Stimulated activated naive CD8-positive, alpha-beta T cell treated with anti-CD3 and anti-CD28 coated beads, Interleukin-15, amount 100 ng/mL, for 72 hours (primary cell): ENCODE results near the gene TRAF3.

Experiments
- ATAC-seq: fragments of 150-1000 bp; cut with Tn5 transposase; 2 replicates; pipeline ENCODE4 v1.10.0; 2021; ENCODE audit warnings: mild to moderate bottlenecking, moderate library complexity
- DNase-seq, 2 donors: peaks; one replicate each; pipeline ENCODE4 v3.0.0; 2021 to 2022
- H3K27ac Mint-ChIP-seq, 2 donors: one replicate each; pipeline ENCODE4 v1.8.0; 2022; ENCODE audit warnings: mild to moderate bottlenecking in 2 of 2, mixed read lengths in 2 of 2, moderate library complexity in 2 of 2
- H3K27me3 Mint-ChIP-seq: one replicate; pipeline ENCODE4 v1.8.0; 2022; ENCODE audit warnings: mixed read lengths
- H3K4me1 Mint-ChIP-seq: one replicate; pipeline ENCODE4 v1.8.0; 2022; ENCODE audit warnings: mild to moderate bottlenecking, mixed read lengths
- H3K4me3 Mint-ChIP-seq, 2 donors: one replicate each; pipeline ENCODE4 v1.8.0; 2022; ENCODE audit warnings: mild to moderate bottlenecking in 2 of 2, mixed read lengths in 2 of 2, moderate library complexity in 1 of 2
- H3K9me3 Mint-ChIP-seq, 2 donors: one replicate each; pipeline ENCODE4 v1.8.0; 2022; ENCODE audit warnings: mixed read lengths in 2 of 2

Gene TRAF3, protein sequence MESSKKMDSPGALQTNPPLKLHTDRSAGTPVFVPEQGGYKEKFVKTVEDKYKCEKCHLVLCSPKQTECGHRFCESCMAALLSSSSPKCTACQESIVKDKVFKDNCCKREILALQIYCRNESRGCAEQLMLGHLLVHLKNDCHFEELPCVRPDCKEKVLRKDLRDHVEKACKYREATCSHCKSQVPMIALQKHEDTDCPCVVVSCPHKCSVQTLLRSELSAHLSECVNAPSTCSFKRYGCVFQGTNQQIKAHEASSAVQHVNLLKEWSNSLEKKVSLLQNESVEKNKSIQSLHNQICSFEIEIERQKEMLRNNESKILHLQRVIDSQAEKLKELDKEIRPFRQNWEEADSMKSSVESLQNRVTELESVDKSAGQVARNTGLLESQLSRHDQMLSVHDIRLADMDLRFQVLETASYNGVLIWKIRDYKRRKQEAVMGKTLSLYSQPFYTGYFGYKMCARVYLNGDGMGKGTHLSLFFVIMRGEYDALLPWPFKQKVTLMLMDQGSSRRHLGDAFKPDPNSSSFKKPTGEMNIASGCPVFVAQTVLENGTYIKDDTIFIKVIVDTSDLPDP

DNA sequence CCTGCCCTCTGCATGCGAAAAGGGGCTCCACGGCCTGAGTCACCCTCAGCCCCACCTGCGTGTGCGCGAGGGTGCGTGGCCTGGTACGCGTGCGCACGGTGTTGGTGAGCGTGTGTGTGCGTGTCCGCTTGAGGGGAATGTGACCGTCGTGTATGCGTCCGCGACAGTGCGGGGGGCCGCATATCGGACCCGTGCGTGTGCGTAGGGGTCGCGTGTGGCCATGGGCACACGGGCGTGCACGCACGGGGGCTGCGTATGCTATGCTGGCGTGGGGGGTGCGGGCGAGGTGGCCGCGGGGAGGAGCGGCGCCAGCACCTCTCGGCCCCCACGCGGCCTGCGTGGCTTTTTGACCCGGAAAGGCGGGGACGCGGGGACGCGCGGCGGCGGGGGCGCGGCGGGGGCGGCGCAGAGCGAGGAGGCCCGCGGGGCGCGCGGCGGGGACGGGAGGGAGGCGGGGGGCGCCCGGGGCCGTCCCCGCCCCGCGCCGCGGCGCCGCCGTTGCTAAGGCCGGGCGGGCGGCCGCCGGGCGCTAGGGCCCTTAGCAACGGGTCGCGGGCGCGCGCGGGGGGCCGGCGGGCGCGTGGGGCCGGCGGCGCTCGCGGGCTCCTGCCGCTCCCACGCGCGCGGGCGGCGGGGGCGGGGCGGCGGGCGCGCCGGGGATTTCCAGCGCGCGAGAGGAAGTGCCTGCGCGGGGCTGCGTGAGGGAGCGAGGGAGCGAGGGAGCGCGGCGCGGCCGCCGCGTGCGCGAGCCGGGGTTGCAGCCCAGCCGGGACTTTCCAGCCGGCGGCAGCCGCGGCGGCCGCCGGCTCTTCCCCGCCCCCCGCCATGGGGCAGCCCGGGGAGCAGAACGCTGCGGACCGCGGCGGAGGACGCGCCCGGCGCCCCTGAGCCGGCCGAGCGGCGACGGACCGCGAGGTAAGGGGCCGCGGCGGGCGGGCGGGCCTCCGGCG is at the start of gene TRAF3:
TSS of gene TRAF3 (plus strand) at position 689 of the 950 bp plus-strand sequence. CDS start 92,753 bp downstream, outside the sequence.
- peak; percentile 77 to 83 for DNase-seq

DNA sequence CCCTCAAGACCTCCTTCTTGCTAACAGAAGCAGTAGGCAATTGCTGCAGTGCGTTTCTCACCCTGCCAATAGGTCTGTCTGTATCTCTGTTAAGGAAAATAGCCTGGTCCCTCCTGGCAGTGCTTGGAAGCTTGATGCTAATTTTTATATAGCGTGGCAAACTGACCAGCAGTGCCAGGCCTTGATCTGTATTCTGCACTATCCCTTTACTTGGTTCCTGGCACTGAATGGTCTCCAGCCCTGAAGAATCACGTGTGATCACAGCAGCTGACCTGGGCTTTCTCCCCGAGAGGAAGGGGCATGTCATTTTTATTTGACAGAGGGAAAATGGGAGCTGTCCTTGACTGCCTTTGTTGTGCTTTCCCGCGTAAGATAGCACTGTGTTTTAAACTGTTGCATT is 48.7 kb upstream of the TRAF3 start:
- H3K27ac Mint-ChIP-seq: peak overlapping the region in 1 of 2 donors; percentile 77
- ATAC-seq: no peak
- H3K9me3 Mint-ChIP-seq: no peaks in the 10 kb centered on the region

More for the DNA sequence above, at the start of gene TRAF3:
- peak within 1 kb of the TSS; percentile 76 to 89 for H3K4me3 Mint-ChIP-seq
- no peaks in the 10 kb centered on the region for H3K9me3 Mint-ChIP-seq
- H3K4me1 Mint-ChIP-seq: peaks cover 56% of the 10 kb centered on the region
- no peaks in the 10 kb centered on the region for H3K27me3 Mint-ChIP-seq
- ATAC-seq: peak; percentile 79
- H3K27ac Mint-ChIP-seq: peak within 1 kb of the TSS; percentile 85 to 97

DNA sequence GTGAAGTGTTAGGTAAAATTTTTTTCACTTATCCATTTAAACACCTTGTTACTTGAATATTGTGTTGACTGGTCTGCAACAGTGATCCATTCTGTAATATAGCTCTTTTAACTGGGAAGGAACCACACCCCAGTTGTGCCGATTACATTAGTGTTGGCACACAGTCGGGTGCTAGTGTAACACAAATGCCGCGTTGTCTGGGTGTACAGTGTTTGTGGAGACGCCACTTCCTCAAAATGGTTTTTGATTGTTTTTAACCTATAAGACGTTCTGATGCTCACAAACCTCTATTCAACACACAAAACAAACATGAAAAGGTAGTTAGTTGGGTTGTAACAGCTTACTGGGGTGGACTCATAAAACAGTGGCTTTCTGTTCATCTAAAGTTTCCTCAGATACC is 48.0 kb upstream of the TRAF3 start:
- Mint-ChIP-seq H3K27me3 (no peaks in the 10 kb centered on the region), H3K27ac (no peak overlapping the region), H3K4me3 (no peak overlapping the region), H3K9me3 (no peaks in the 10 kb centered on the region), H3K4me1 (no peaks in the 10 kb centered on the region)
- DNase-seq: no peak
- no peak for ATAC-seq

More for the DNA sequence above, 48.7 kb upstream of the TRAF3 start:
- no peak for DNase-seq
- Mint-ChIP-seq H3K4me3 (no peak overlapping the region), H3K27me3 (no peaks in the 10 kb centered on the region), H3K4me1 (no peaks in the 10 kb centered on the region)

DNA sequence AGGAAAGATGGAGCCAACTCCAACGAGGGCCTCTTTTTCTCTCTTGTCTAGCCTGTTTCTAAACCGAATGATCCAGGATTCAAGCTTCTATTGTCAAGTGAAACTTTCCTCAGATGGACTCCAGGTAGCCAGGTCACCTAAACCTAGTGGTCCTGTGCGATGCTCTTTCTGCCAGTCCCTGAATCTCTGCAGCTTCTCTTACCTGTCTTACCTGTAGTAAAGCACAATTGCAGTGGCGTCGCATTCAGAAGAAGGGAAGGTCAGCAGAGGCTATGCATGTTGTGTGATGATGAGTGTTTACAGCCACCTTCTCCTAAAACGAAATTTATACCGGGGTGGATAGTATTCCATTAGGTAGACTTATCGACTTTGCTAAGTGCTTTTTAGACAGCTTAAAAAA is 47.4 kb upstream of the TRAF3 start:
- no peak for ATAC-seq
- Mint-ChIP-seq H3K9me3 (no peaks in the 10 kb centered on the region), H3K27ac (no peak overlapping the region), H3K4me3 (no peak overlapping the region), H3K27me3 (no peaks in the 10 kb centered on the region), H3K4me1 (no peaks in the 10 kb centered on the region)
- no peak for DNase-seq

DNA sequence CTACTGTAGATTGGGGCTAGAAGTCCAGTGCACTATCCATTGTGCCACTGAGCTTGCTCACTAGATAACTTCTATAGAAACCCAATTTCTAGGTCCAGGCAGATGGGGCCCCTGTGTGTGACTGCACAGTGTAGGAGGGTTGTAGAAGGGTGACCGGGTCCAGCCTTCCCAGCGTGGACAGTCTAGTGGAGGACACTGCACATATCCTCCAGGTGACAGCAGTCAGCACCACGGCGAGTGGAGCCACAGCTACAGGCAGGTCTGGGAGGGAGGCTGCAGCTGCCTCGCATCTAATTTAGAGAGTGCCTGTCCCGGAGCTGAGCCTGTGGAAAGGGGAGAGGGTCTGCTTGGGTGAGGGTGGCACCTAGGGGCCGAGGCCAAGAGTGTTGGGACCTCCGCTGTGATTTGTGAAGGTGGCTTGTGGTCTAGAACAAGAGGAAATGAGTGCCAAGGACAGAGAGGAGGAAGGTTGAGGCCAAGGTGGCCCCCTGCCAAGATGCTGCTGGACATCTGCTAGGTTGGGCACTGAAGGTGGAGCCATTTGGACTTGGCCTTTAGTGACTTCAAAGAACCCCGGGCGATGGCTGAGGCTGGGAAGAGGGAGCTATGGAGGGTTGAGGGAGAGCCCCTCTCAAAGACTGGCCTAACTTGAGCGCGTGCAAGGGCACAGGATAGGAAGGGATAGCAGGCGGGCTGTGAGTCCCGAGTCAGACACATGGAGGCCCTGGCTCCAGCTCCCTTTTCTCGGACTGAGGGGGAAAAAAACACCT is 46.0 kb upstream of the TRAF3 start:
- DNase-seq: no peak
- no peaks in the 10 kb centered on the region for H3K4me1 Mint-ChIP-seq

DNA sequence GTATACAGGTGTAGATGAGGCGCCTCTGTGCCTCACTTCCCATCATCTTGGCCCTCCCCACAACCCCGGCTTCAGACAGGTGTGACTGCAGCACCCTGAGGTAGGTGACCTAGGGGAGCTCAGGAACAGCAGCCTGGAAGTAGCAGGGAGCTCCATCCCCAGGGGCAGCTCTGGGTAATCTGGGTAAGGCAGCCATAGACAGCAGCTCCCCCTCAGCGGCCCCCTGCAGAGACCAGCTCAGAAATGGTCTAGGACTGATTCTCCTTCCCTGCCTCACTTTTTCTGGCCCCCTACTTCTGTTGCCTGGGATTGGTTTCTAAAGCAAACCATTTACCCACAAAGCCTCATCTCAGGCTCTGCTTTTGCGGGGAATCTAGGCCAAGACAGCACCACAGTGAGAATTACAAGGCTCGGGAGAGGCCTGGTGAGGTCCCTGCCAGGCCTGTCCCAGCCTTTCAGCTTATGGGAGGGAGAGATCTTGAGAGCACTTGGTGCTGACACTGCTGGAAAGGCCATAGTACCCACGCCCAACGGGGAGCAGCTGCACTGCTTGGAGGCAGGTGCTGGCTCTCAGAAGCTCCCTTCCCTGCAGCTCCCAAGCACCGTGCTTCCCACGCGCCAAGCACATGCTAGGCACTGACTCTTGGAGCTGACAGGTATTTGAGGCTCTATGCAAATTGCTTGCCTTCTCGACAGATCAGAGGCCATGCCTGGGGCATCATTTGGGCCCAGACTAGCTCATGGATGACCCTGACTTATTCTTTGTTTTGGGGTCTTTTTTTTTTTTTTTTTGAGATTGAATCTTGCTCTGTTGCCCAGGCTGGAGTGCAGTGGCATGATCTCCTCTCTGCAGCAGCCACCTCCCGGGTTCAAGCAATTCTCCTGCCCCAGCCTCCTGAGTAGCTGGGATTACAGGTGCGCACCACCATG is 45.1 kb upstream of the TRAF3 start:
- ATAC-seq (no peak), DNase-seq (no peak)
- Mint-ChIP-seq H3K4me1 (no peaks in the 10 kb centered on the region), H3K27ac (no peak overlapping the region), H3K27me3 (no peaks in the 10 kb centered on the region), H3K9me3 (no peaks in the 10 kb centered on the region), H3K4me3 (no peak overlapping the region)

More for the DNA sequence above, 46.0 kb upstream of the TRAF3 start:
- no peak for ATAC-seq
- Mint-ChIP-seq H3K27ac (peak overlapping the region in 1 of 2 donors; percentile 3), H3K4me3 (no peak overlapping the region), H3K27me3 (no peaks in the 10 kb centered on the region), H3K9me3 (no peaks in the 10 kb centered on the region)

DNA sequence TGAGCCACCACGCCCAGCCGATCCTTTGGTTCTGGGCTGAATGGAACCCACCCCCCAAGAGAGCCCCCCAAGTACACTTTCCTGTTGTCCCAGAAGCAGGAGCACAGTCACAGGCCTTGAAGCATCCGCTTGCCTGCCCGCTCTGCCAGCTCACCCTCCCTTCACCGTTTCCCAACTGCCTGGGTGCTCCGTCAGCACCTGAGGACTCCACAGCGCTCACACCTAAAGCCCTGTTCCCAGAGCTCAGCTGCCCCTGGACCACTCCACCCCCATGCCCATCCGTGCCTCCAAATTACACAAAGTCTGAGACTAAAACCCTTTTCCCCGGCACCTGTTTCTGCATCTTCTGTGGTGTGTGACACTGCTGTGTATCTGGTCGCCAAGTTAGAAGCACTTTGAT is 44.3 kb upstream of the TRAF3 start:
- no peaks in the 10 kb centered on the region for H3K9me3 Mint-ChIP-seq
- no peaks in the 10 kb centered on the region for H3K27me3 Mint-ChIP-seq
- DNase-seq (no peak), ATAC-seq (no peak)
- H3K4me3 Mint-ChIP-seq: no peak overlapping the region
- H3K4me1 Mint-ChIP-seq: no peaks in the 10 kb centered on the region
- peak overlapping the region in 1 of 2 donors; percentile 17 for H3K27ac Mint-ChIP-seq

DNA sequence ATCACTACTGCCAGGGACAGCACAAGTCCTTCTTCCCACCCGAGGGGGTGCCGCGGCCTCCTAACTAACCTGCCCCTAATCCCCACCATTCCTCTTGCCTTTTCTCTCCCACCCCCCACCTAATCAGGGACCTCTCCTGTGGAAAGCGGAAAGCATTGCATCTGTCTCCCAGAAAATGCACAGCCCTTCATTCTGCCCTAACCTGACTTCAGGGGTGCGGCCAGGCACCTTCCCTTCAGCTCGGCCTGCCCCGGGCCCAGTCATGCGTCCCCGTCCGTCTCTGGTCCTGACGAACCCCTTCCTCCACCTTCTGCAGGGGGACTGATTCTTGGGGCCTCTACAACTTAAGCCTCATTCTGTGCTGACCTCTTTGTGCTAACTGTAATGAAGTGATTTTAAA is 43.9 kb upstream of the TRAF3 start:
- ATAC-seq: no peak

DNA sequence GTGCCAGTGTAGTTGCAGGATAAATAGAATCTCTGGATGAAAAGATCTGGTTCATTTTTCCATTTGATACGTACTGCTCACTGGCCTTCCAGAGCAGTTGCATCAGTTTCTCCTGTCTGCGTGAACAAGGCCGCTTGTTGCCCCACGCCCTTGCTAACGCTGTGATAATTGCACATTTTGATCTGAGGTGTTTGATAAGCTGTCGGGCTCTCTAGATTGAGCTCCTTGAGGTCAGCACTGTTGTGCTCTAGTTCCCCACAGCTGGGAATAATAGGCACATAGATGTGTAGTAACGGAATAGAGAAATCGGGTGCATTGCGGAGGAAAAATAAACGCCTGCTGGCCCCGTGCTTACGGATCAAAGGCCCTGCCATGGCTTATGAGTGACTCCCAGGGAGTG is 42.8 kb upstream of the TRAF3 start:
- Mint-ChIP-seq H3K27me3 (no peaks in the 10 kb centered on the region), H3K4me3 (no peak overlapping the region), H3K27ac (no peak overlapping the region), H3K9me3 (no peaks in the 10 kb centered on the region), H3K4me1 (no peaks in the 10 kb centered on the region)
- DNase-seq (no peak), ATAC-seq (no peak)

More for the DNA sequence above, 43.9 kb upstream of the TRAF3 start:
- H3K4me1 Mint-ChIP-seq: no peaks in the 10 kb centered on the region
- peak overlapping the region in 1 of 2 donors; percentile 17 for H3K27ac Mint-ChIP-seq
- no peak for DNase-seq
- no peaks in the 10 kb centered on the region for H3K9me3 Mint-ChIP-seq
- no peak overlapping the region for H3K4me3 Mint-ChIP-seq
- H3K27me3 Mint-ChIP-seq: no peaks in the 10 kb centered on the region

DNA sequence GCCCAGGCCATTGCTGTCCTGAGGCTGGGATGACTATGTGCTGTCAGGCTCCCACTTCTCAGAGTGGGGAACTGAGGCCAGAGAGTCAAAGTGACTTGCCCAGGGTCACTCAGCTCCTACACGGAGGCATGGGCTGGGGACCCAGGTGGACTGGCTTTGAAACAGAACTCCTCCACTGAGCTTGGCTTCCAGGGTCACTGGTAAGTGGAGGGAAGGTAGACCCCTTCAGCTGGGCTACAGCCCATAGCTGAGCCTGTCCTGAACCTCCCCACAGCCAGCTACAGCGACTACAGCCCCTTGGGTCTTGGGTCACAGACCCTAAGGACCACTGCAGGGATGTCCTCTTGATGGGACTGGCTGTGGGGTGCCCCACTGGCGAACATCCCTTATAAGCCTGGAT is 40.3 kb upstream of the TRAF3 start:
- Mint-ChIP-seq H3K27ac (no peak overlapping the region), H3K4me1 (no peaks in the 10 kb centered on the region), H3K4me3 (no peak overlapping the region), H3K27me3 (no peaks in the 10 kb centered on the region), H3K9me3 (no peaks in the 10 kb centered on the region)
- no peak for ATAC-seq
- DNase-seq: no peak

DNA sequence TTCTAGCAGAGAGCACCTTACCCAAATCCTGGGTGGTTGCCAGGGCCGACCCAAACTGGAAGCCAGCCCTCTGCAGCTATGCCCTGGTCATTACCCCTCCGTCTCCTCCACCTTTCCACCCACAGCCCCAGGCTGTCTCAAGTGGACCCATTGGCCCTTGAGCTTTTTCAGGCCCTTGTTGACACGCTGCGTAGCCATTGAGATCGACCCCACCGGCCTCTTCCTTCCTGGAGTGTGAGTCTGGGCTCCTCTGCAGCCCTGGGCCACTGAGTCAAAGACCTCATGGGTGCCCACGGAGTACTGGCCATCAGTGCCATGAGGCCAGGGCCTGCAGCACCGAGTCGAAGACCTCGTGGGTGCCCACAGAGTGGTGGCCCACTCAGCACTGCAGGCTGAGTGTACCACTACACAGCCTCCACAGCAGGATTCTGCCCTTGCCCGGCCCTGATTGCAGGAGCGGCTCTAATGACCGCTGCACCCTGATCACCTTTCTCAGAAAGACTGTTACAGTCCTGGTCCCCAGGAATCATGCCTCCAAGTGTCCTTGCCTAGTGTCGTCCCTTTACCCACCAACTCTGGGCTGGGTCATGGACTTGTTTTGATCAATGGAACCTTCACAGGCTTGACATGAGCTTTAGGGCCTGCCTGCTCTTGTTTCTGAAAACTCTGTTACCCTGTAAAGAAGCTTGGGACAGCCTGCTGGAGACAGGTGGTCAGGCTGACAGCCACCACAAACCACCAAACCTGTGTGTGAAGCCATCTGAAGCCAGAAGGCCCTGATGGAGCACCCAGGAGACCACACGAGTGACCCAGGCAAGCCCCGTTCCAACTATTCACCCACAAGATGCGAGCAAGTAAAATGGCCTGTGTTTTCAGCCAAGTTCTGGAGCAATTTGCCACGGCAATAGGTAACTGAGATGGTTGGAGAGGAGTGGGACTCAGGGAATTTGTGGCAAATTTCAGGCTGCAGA is 39.6 kb upstream of the TRAF3 start:
- Mint-ChIP-seq H3K4me1 (no peaks in the 10 kb centered on the region), H3K4me3 (no peak overlapping the region), H3K27ac (no peak overlapping the region), H3K27me3 (no peaks in the 10 kb centered on the region), H3K9me3 (peaks cover 0 to 2% of the 10 kb centered on the region in 2 donors)
- no peak for ATAC-seq
- no peak for DNase-seq

DNA sequence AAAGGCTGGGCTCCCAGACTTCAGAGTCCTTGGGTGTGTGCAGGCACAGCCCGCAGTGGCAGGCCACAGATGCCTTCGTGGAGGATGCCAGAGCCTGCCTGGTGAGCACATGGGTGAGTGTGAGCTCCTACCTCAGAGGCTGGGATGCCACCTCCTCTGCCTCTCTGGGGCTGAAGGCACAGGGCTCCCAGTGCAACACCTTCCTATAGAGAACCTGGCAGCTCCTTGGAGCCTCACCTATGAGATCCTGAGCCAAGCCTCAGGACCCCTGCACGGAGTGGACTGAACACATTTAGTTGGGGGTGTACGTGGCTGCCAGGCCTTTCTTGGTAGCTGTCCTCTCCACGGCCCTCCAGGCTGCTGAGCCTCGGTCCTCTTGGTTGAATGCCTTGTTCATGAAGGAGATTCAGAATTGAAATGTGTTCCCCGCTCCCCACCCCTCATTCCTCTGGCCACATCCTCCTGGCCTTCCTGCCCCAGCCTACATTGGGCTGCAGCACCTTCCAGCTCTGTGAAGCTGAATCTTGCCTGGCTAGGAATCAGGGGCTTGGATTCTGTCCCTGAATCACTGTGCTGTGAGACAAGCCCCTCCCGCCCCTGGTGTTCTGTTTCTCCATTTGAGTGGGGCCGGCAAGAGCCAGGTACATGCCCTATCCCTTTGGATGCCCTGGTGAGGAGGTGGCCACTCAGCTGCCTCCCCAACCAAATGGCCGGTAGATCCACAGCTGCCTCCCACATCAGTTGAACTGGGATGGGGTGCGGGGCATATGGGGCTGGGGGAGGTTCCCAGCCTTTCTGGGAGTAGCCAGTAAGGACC is 38.7 kb upstream of the TRAF3 start:
- Mint-ChIP-seq H3K27ac (peak overlapping the region in 1 of 2 donors; percentile 85), H3K4me3 (no peak overlapping the region)
- ATAC-seq: no peak

DNA sequence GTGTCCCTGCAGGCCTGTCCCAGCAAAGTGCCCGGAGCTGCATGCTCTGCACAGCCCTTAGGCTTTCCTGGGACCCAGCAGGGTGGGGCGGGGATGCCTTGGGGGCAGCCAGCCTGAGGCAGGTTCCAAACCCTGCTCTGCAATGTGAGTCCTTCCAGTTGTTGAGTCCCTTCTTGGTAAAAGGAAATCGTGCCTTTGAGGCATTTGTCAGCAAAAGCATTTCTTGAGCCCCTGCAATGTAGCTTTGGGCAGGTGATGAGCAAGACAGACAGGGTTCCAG is 38.1 kb upstream of the TRAF3 start:
- H3K4me3 Mint-ChIP-seq: no peak overlapping the region
- peaks cover 0 to 12% of the 10 kb centered on the region in 2 donors for H3K9me3 Mint-ChIP-seq
- H3K4me1 Mint-ChIP-seq: no peaks in the 10 kb centered on the region
- peak overlapping the region in 1 of 2 donors; percentile 85 for H3K27ac Mint-ChIP-seq
- ATAC-seq (no peak), DNase-seq (no peak)
- H3K27me3 Mint-ChIP-seq: no peaks in the 10 kb centered on the region

More for the DNA sequence above, 38.7 kb upstream of the TRAF3 start:
- Mint-ChIP-seq H3K9me3 (peaks cover 0 to 11% of the 10 kb centered on the region in 2 donors), H3K4me1 (no peaks in the 10 kb centered on the region), H3K27me3 (no peaks in the 10 kb centered on the region)
- DNase-seq: no peak
